ENCODE measurements around the gene PER1.

PER1 gene

GRCh38 chr17:8100763-8101162 is 51.4 kb downstream of the PER1 start:
- no peak for DNase-seq (ENCODE audit: low read depth in 2 of 3, low spot score in 2 of 3)

DNA sequence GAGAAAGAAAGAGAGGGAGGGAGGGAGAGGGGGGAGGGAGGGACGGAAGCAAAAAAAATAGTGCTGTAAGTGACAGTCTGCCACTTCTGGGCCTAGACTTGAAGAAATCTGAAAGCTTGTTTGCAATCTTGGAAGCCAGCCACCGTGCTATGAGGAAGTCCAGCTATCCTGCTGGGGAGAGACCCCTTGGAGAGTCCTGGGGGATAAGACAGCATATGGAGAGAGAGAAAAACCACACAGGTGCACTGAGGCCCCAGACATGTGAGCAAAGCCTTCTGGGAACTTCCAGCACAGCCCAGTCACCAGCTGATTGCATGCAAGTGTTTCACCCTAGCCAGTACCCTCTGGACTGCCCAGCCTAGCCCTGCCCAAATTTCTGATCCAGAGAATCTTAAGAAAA is 52.1 kb downstream of the PER1 start:
- no peak for DNase-seq (ENCODE audit: low read depth in 2 of 3, low spot score in 2 of 3)

- no peak for DNase-seq (ENCODE audit: low read depth in 2 of 3, low spot score in 2 of 3)
Observed at GRCh38 chr17:8096541-8096940, 55.7 kb downstream of the PER1 start.

GRCh38 chr17:8095361-8095760 is 56.8 kb downstream of the PER1 start:
- DNase-seq (ENCODE audit: low read depth in 2 of 3, low spot score in 2 of 3): no peak

DNA sequence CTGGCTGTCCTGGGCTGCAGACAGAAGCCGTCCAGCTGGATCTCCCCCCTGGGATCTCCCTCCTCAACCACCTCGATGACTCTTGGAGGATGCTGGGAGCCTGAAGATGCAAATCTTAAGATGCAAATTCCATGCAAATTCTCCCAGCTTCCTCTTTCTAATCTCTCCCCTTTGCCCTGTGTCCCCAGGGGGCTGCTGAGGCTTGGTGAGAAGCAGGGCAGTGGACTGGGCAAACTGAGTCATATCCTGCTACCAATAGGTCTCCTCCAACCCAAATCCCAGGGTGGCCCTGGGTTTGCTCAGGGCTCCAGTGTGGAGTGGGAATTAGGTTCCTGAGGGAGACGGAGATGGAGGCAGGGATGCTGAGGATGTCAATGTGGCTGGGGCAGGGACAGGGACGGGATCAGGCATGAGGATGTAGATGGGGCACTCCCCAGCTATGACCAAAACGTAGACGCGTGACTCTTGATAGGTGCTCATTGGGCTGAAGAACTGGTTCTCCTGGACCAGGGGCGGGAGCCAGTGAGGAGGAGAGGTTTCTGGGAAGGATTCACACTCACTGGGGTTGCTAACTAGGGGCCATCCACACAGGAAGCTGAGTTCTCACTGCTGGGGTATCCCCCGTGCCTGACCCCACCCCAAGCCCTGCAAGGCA is 61.0 kb downstream of the PER1 start:
- DNase-seq (ENCODE audit: low read depth in 2 of 3, low spot score in 2 of 3): no peak

Data from activated CD8-positive, alpha-beta memory T cell treated with anti-CD3 and anti-CD28 coated beads for 48 hours (primary cell).